ENCODE data around the gene CMSS1. TPM values are rescaled to one million over a fixed set of nuclear protein-coding genes. Genes with fewer than 3 reads are reported as not detected.

CMSS1 gene
- total RNA-seq, 2 donors from 2014 or later = 18.9 to 20.4 TPM

- H3K27ac Mint-ChIP-seq = peak overlapping the region; percentile 67
- H3K27me3 Mint-ChIP-seq = no peaks in the 10 kb centered on the region
- ATAC-seq = peak; percentile 97
Observed at GRCh38 chr3:99875929-99876841, 58.5 kb downstream of the CMSS1 start.

GRCh38 chr3:99877031-99877579 is 59.4 kb downstream of the CMSS1 start:
- no peak for ATAC-seq
- no peak overlapping the region for H3K4me3 Mint-ChIP-seq
- peak overlapping the region; percentile 2 for H3K27ac Mint-ChIP-seq
- no peaks in the 10 kb centered on the region for H3K9me3 ChIP-seq (ENCODE audit: control insufficient read depth, low read length, poor library complexity, severe bottlenecking)
- H3K27me3 Mint-ChIP-seq = no peaks in the 10 kb centered on the region
- no peak for DNase-seq
- H3K4me1 Mint-ChIP-seq = peaks cover 9% of the 10 kb centered on the region
- no peaks in the 10 kb centered on the region for H3K36me3 Mint-ChIP-seq (ENCODE audit: low read depth)

More at GRCh38 chr3:99875929-99876841, 58.5 kb downstream of the CMSS1 start:
- Mint-ChIP-seq H3K4me3 (peak overlapping the region; percentile 81), H3K4me1 (peaks cover 9% of the 10 kb centered on the region), H3K36me3 (ENCODE audit: low read depth) (no peaks in the 10 kb centered on the region)
- H3K9me3 ChIP-seq (ENCODE audit: control insufficient read depth, low read length, poor library complexity, severe bottlenecking) = no peaks in the 10 kb centered on the region
- DNase-seq = peak; percentile 46 to 54 (median 47)

GRCh38 chr3:99878005-99878404 is 60.3 kb downstream of the CMSS1 start:
- no peak for DNase-seq
- Mint-ChIP-seq H3K27ac (no peak overlapping the region), H3K36me3 (ENCODE audit: low read depth) (no peaks in the 10 kb centered on the region), H3K4me1 (peaks cover 9% of the 10 kb centered on the region), H3K27me3 (no peaks in the 10 kb centered on the region), H3K4me3 (no peak overlapping the region)
- no peak for ATAC-seq
- no peaks in the 10 kb centered on the region for H3K9me3 ChIP-seq (ENCODE audit: control insufficient read depth, low read length, poor library complexity, severe bottlenecking)

GRCh38 chr3:99879275-99879674 is 61.6 kb downstream of the CMSS1 start:
- H3K9me3 ChIP-seq (ENCODE audit: control insufficient read depth, low read length, poor library complexity, severe bottlenecking) = no peaks in the 10 kb centered on the region
- Mint-ChIP-seq H3K4me1 (peaks cover 16% of the 10 kb centered on the region), H3K4me3 (no peak overlapping the region), H3K27ac (no peak overlapping the region), H3K27me3 (no peaks in the 10 kb centered on the region), H3K36me3 (ENCODE audit: low read depth) (no peaks in the 10 kb centered on the region)
- no peak for DNase-seq
- no peak for ATAC-seq

GRCh38 chr3:99881121-99881524 is 63.5 kb downstream of the CMSS1 start:
- ATAC-seq (no peak), DNase-seq (no peak)
- no peaks in the 10 kb centered on the region for H3K9me3 ChIP-seq (ENCODE audit: control insufficient read depth, low read length, poor library complexity, severe bottlenecking)
- H3K27me3 Mint-ChIP-seq = no peaks in the 10 kb centered on the region
- no peak overlapping the region for H3K27ac Mint-ChIP-seq
- no peaks in the 10 kb centered on the region for H3K36me3 Mint-ChIP-seq (ENCODE audit: low read depth)
- peaks cover 20% of the 10 kb centered on the region for H3K4me1 Mint-ChIP-seq
- no peak overlapping the region for H3K4me3 Mint-ChIP-seq

GRCh38 chr3:99882436-99883137 is 64.9 kb downstream of the CMSS1 start:
- H3K9me3 ChIP-seq (ENCODE audit: control insufficient read depth, low read length, poor library complexity, severe bottlenecking) = no peaks in the 10 kb centered on the region
- no peaks in the 10 kb centered on the region for H3K27me3 Mint-ChIP-seq
- H3K36me3 Mint-ChIP-seq (ENCODE audit: low read depth) = no peaks in the 10 kb centered on the region
- no peak overlapping the region for H3K27ac Mint-ChIP-seq
- no peak overlapping the region for H3K4me3 Mint-ChIP-seq
- ATAC-seq = no peak
- peaks cover 16% of the 10 kb centered on the region for H3K4me1 Mint-ChIP-seq
- no peak for DNase-seq

- ATAC-seq = no peak
- no peaks in the 10 kb centered on the region for H3K9me3 ChIP-seq (ENCODE audit: control insufficient read depth, low read length, poor library complexity, severe bottlenecking)
Observed at GRCh38 chr3:99883138-99883461, 65.4 kb downstream of the CMSS1 start.

GRCh38 chr3:99883693-99884092 is 66.0 kb downstream of the CMSS1 start:
- no peaks in the 10 kb centered on the region for H3K9me3 ChIP-seq (ENCODE audit: control insufficient read depth, low read length, poor library complexity, severe bottlenecking)
- ATAC-seq (no peak), DNase-seq (no peak)
- Mint-ChIP-seq H3K27ac (no peak overlapping the region), H3K36me3 (ENCODE audit: low read depth) (no peaks in the 10 kb centered on the region), H3K4me1 (peaks cover 16% of the 10 kb centered on the region), H3K4me3 (peak overlapping the region; percentile 2), H3K27me3 (no peaks in the 10 kb centered on the region)

More at GRCh38 chr3:99883138-99883461, 65.4 kb downstream of the CMSS1 start:
- no peak overlapping the region for H3K27ac Mint-ChIP-seq
- H3K4me3 Mint-ChIP-seq = no peak overlapping the region
- H3K36me3 Mint-ChIP-seq (ENCODE audit: low read depth) = no peaks in the 10 kb centered on the region
- H3K4me1 Mint-ChIP-seq = peaks cover 16% of the 10 kb centered on the region
- DNase-seq = no peak
- no peaks in the 10 kb centered on the region for H3K27me3 Mint-ChIP-seq

GRCh38 chr3:99884484-99884883 is 66.8 kb downstream of the CMSS1 start:
- DNase-seq (no peak), ATAC-seq (no peak)
- Mint-ChIP-seq H3K4me3 (no peak overlapping the region), H3K4me1 (peaks cover 16% of the 10 kb centered on the region), H3K36me3 (ENCODE audit: low read depth) (no peaks in the 10 kb centered on the region), H3K27me3 (no peaks in the 10 kb centered on the region), H3K27ac (no peak overlapping the region)
- H3K9me3 ChIP-seq (ENCODE audit: control insufficient read depth, low read length, poor library complexity, severe bottlenecking) = no peaks in the 10 kb centered on the region

GRCh38 chr3:99885085-99885484 is 67.4 kb downstream of the CMSS1 start:
- DNase-seq (no peak), ATAC-seq (no peak)
- H3K4me1 Mint-ChIP-seq = peaks cover 14% of the 10 kb centered on the region
- no peak overlapping the region for H3K4me3 Mint-ChIP-seq
- no peaks in the 10 kb centered on the region for H3K9me3 ChIP-seq (ENCODE audit: control insufficient read depth, low read length, poor library complexity, severe bottlenecking)
- H3K36me3 Mint-ChIP-seq (ENCODE audit: low read depth) = no peaks in the 10 kb centered on the region
- H3K27me3 Mint-ChIP-seq = no peaks in the 10 kb centered on the region
- H3K27ac Mint-ChIP-seq = no peak overlapping the region

GRCh38 chr3:99885851-99886250 is 68.2 kb downstream of the CMSS1 start:
- Mint-ChIP-seq H3K4me1 (peaks cover 13% of the 10 kb centered on the region), H3K4me3 (no peak overlapping the region), H3K36me3 (ENCODE audit: low read depth) (no peaks in the 10 kb centered on the region), H3K27me3 (no peaks in the 10 kb centered on the region), H3K27ac (no peak overlapping the region)
- ATAC-seq = no peak
- no peak for DNase-seq
- no peaks in the 10 kb centered on the region for H3K9me3 ChIP-seq (ENCODE audit: control insufficient read depth, low read length, poor library complexity, severe bottlenecking)

GRCh38 chr3:99891610-99892285 is 74.1 kb downstream of the CMSS1 start:
- DNase-seq = no peak
- Mint-ChIP-seq H3K4me3 (no peak overlapping the region), H3K36me3 (ENCODE audit: low read depth) (no peaks in the 10 kb centered on the region), H3K27ac (no peak overlapping the region), H3K4me1 (peaks cover 8% of the 10 kb centered on the region), H3K27me3 (no peaks in the 10 kb centered on the region)
- ATAC-seq = no peak
- no peaks in the 10 kb centered on the region for H3K9me3 ChIP-seq (ENCODE audit: control insufficient read depth, low read length, poor library complexity, severe bottlenecking)

GRCh38 chr3:99892332-99892731 is 74.7 kb downstream of the CMSS1 start:
- H3K27me3 Mint-ChIP-seq = no peaks in the 10 kb centered on the region

More at GRCh38 chr3:99892332-99892731, 74.7 kb downstream of the CMSS1 start:
- DNase-seq = no peak
- peak overlapping the region; percentile 24 for H3K27ac Mint-ChIP-seq
- H3K9me3 ChIP-seq (ENCODE audit: control insufficient read depth, low read length, poor library complexity, severe bottlenecking) = no peaks in the 10 kb centered on the region
- no peaks in the 10 kb centered on the region for H3K36me3 Mint-ChIP-seq (ENCODE audit: low read depth)
- no peak overlapping the region for H3K4me3 Mint-ChIP-seq
- peaks cover 8% of the 10 kb centered on the region for H3K4me1 Mint-ChIP-seq
- ATAC-seq = no peak
